IMR-90 (cell line): ENCODE results near the gene PRM3. TPM values are rescaled to one million over a fixed set of nuclear protein-coding genes. Genes with fewer than 3 reads are reported as not detected.

Experiments
- ATAC-seq: fragments of 200-7000 bp; cut with Tn5 transposase; 2 replicates; pipeline ENCODE4 v1.9.1; 2020; ENCODE audit warnings: low read depth, mild to moderate bottlenecking, moderate library complexity
- BruUV-seq: library from RNA; stranded (reverse); fragments of 400-500 nt; replicated peaks from 2 replicates; lab custom pipeline; 2021; lab: Mats Ljungman, UMichigan
- CTCF ChIA-PET: fragments of 300-600 bp; formaldehyde crosslinking; extraction: SDS; loops from one replicate; lab custom pipeline; 2021; ENCODE audit warnings: antibody characterized with exemption; lab: Yijun Ruan, JAX
- POLR2A ChIA-PET: fragments of 300-600 bp; sonication (Branson Sonifier 250); formaldehyde crosslinking; loops from one replicate; lab custom pipeline; 2022; ENCODE audit warnings: antibody characterized with exemption; ENCODE audit not compliant: unreplicated experiment; lab: Charles Lee
- DNase-seq: peaks from one replicate; pipeline ENCODE4 v3.0.0; 2013
- H2AFZ ChIP-seq: replicated peaks from 2 replicates; pipeline ENCODE3; 2013; ENCODE audit warnings: low read length, mild to moderate bottlenecking; ENCODE audit not compliant: poor library complexity
- H2AK5ac ChIP-seq: 2 replicates; pipeline ENCODE4 v1.6.1; 2013; ENCODE audit warnings: low read depth, low read length, inconsistent platforms
- H2AK9ac ChIP-seq: replicated peaks from 2 replicates; pipeline ENCODE3; 2013; ENCODE audit warnings: mild to moderate bottlenecking, low read depth, low read length, moderate library complexity; ENCODE audit not compliant: poor library complexity
- H2BK120ac ChIP-seq: 2 replicates; pipeline ENCODE4 v1.6.1; 2013; ENCODE audit warnings: low read depth, low read length, inconsistent platforms
- H2BK15ac ChIP-seq: 3 replicates; pipeline ENCODE4 v1.6.1; 2013; ENCODE audit warnings: low read depth, low read length, inconsistent platforms
- H2BK20ac ChIP-seq: 2 replicates; pipeline ENCODE4 v1.6.1; 2013; ENCODE audit warnings: low read depth, mild to moderate bottlenecking, inconsistent platforms, low read length, moderate library complexity
- H2BK5ac ChIP-seq: 2 replicates; pipeline ENCODE4 v1.6.1; 2013; ENCODE audit warnings: mild to moderate bottlenecking, low read depth, low read length, inconsistent platforms; ENCODE audit not compliant: poor library complexity, severe bottlenecking
- H3K14ac ChIP-seq: replicated peaks from 2 replicates; pipeline ENCODE4 v1.6.1; 2013; ENCODE audit warnings: low read depth, low read length, inconsistent platforms
- H3K18ac ChIP-seq: 2 replicates; pipeline ENCODE4 v1.6.1; 2013; ENCODE audit warnings: low read depth, low read length, control low read depth
- H3K23ac ChIP-seq: 2 replicates; pipeline ENCODE4 v1.6.1; 2013; ENCODE audit warnings: low read depth, low read length, inconsistent platforms
- H3K27ac ChIP-seq: 2 replicates; pipeline ENCODE4 v1.5.1; 2013; ENCODE audit warnings: mild to moderate bottlenecking, control low read depth, low read length; ENCODE audit not compliant: insufficient read depth
- H3K27me3 ChIP-seq: 2 replicates; pipeline ENCODE4 v1.6.1; 2013; ENCODE audit warnings: low read length; ENCODE audit not compliant: control insufficient read depth, insufficient read depth
- H3K36me3 ChIP-seq: 2 replicates; pipeline ENCODE4 v1.6.1; 2013; ENCODE audit warnings: low read length, mixed read lengths; ENCODE audit not compliant: control insufficient read depth, insufficient read depth
- H3K4ac ChIP-seq: 2 replicates; pipeline ENCODE4 v1.6.1; 2013; ENCODE audit warnings: low read depth, low read length, inconsistent platforms
- H3K4me1 ChIP-seq: 2 replicates; pipeline ENCODE4 v1.6.1; 2013; ENCODE audit warnings: low read length, mixed read lengths; ENCODE audit not compliant: control insufficient read depth, insufficient read depth
- H3K4me2 ChIP-seq: 2 replicates; pipeline ENCODE4 v1.6.1; 2013; ENCODE audit warnings: low read depth, mild to moderate bottlenecking, control low read depth, low read length, moderate library complexity
- H3K4me3 ChIP-seq: 2 replicates; pipeline ENCODE4 v1.5.1; 2013; ENCODE audit warnings: low read depth, mild to moderate bottlenecking, control low read depth, low read length, moderate library complexity; ENCODE audit not compliant: insufficient read depth
- H3K56ac ChIP-seq: 2 replicates; pipeline ENCODE4 v1.6.1; 2013; ENCODE audit warnings: low read length, inconsistent platforms; ENCODE audit not compliant: insufficient read depth; ENCODE audit errors: extremely low read depth
- H3K79me1 ChIP-seq, 2 experiments: 2 replicates each; pipeline ENCODE4 v1.6.1; 2013; ENCODE audit warnings: low read length in 2 of 2, inconsistent platforms in 1 of 2, low read depth in 1 of 2
- H3K9ac ChIP-seq: 2 replicates; pipeline ENCODE4 v1.6.1; 2013; ENCODE audit warnings: low read depth, low read length, control low read depth
- H3K9me1 ChIP-seq: 2 replicates; pipeline ENCODE4 v1.6.1; 2013; ENCODE audit warnings: low read length, inconsistent platforms; ENCODE audit not compliant: insufficient read depth
- H3K9me3 ChIP-seq: 2 replicates; pipeline ENCODE4 v1.6.1; 2013; ENCODE audit warnings: low read length; ENCODE audit not compliant: control insufficient read depth, insufficient read depth
- H4K20me1 ChIP-seq: 2 replicates; pipeline ENCODE4 v1.6.1; 2013; ENCODE audit warnings: low read length, inconsistent platforms; ENCODE audit not compliant: insufficient read depth
- H4K5ac ChIP-seq: 2 replicates; pipeline ENCODE4 v1.6.1; 2013; ENCODE audit warnings: mild to moderate bottlenecking, low read depth, low read length, control low read depth
- H4K8ac ChIP-seq, 2 experiments: 2 replicates each; pipeline ENCODE4 v1.6.1; 2013; ENCODE audit warnings: low read depth in 2 of 2, low read length in 2 of 2, control low read depth in 1 of 2, inconsistent platforms in 1 of 2
- H4K91ac ChIP-seq: 2 replicates; pipeline ENCODE4 v1.6.1; 2013; ENCODE audit warnings: low read depth, low read length, inconsistent platforms; ENCODE audit not compliant: insufficient read depth
- BHLHE40 ChIP-seq: fragments of 150-350 bp; IDR thresholded peaks from 2 replicates; pipeline ENCODE4 v1.6.1; 2016; ENCODE audit warnings: mild to moderate bottlenecking, low read depth, low read length
- CEBPB ChIP-seq: IDR thresholded peaks from 2 replicates; pipeline ENCODE4 v1.6.1; 2012; ENCODE audit warnings: low read depth, low read length, improper control_type of control experiment
- ELK1 ChIP-seq: fragments of 150-350 bp; IDR thresholded peaks from 2 replicates; pipeline ENCODE4 v1.6.1; 2016; ENCODE audit warnings: low read depth, mild to moderate bottlenecking, low read length, moderate library complexity, borderline replicate concordance
- POLR2A ChIP-seq: IDR thresholded peaks from 2 replicates; pipeline ENCODE4 v1.6.1; 2012; ENCODE audit warnings: mild to moderate bottlenecking, low read depth, low read length
- SMC3 ChIP-seq: fragments of 150-350 bp; IDR thresholded peaks from 2 replicates; pipeline ENCODE4 v1.6.1; 2016; ENCODE audit warnings: low read depth, mild to moderate bottlenecking, antibody characterized with exemption, low read length, moderate library complexity
- WGBS, 2 experiments: methylation state at CpG; one replicate each; pipeline versions ENCODE4 v1.1.5 to v1.1.7; 2013; ENCODE audit warnings: missing lambda C conversion rate in 2 of 2; ENCODE audit not compliant: insufficient read length in 1 of 2; ENCODE audit errors: extremely low coverage in 2 of 2; 5-methylcytosine and 5-hydroxymethylcytosine counted together
- dilution Hi-C: fragments of 300-500 bp; cut with HindIII; formaldehyde crosslinking; loops from one replicate; pipeline ENCODE4 v1.14.3; 2018; ENCODE audit warnings: low sequenced_read_pairs; ENCODE audit not compliant: unreplicated experiment
- in situ Hi-C: fragments of 300-500 bp; cut with MboI; formaldehyde crosslinking; loops from 3 replicates; pipeline ENCODE4 v1.14.3; 2019; ENCODE audit warnings: low sequenced_read_pairs, inconsistent platforms, mixed read lengths
- intact Hi-C: fragments of 100-400 bp; cut with micrococcal nuclease; formaldehyde crosslinking; loops from 2 replicates; pipeline ENCODE4 v1.10.0; 2022
- polyA plus RNA-seq, 3 experiments: library from polyadenylated mRNA; depleted of rRNA; stranded (reverse); fragments of >200 nt; gene quantifications; 2 replicates each; pipeline ENCODE4 v1.2.3, GENCODE V29; 2012; ENCODE audit warnings: low replicate concordance in 1 of 3
- total RNA-seq: library from RNA; depleted of rRNA; stranded (reverse); fragments of >200 nt; gene quantifications from 2 replicates; pipeline ENCODE4 v1.2.3, GENCODE V29; 2012

PRM3 gene
- total and polyA plus RNA-seq, 2 of the 4 experiments (the other 2 are of a cell fraction) = not detected

GRCh38 chr16:11310997-11311561 lies 37.6 kb upstream of the PRM3 start:
- Histone ChIP-seq H2BK15ac (peak overlapping the region; percentile 60; the same call in 2 of the 3 replicates), H3K4me3 (no peak overlapping the region), H2AK5ac (peak overlapping the region; percentile 48; the same call in 1 of the 2 replicates), H3K4me1 (peaks cover 24% of the 10 kb centered on the region), H4K91ac (peak overlapping the region; percentile 52), H3K9me3 (no peaks in the 10 kb centered on the region), H2BK5ac (no peak overlapping the region), H3K36me3 (no peaks in the 10 kb centered on the region), H3K9me1 (peaks cover 18% of the 10 kb centered on the region), H3K4ac (peak overlapping the region; percentile 84), H3K23ac (no peak overlapping the region), H2BK20ac (peak overlapping the region; percentile 59; the same call in 1 of the 2 replicates), H3K27ac (no peak overlapping the region), H3K56ac (no peak overlapping the region), H3K79me1 (peaks cover 0 to 5% of the 10 kb centered on the region in 2 experiments; a peak in 2 of 4 replicates), H3K18ac (peak overlapping the region; percentile 5; the same call in 1 of the 2 replicates), H2BK120ac (peak overlapping the region; percentile 75), H4K5ac (peak overlapping the region; percentile 5; the same call in 1 of the 2 replicates), H3K27me3 (no peaks in the 10 kb centered on the region), H3K4me2 (no peak overlapping the region), H3K14ac (0 out of 2 replicates have a peak overlapping the region, but pooled peaks have one; percentile 74), H4K8ac (peak overlapping the region in 1 of 2 experiments; percentile 51; a peak in 1 of 4 replicates), H4K20me1 (no peaks in the 10 kb centered on the region), H2AFZ (no peak overlapping the region), H3K9ac (no peak overlapping the region), H2AK9ac (peak overlapping the region; percentile 30)
- ChIA-PET CTCF (interaction anchor here (0.7 kb wide), 1 partner anchor 27 kb away, joined by 3 read pairs; no protein-coding TSS in a partner anchor), POLR2A (interaction anchor here (1.2 kb wide), 1 partner anchor 55 kb away, joined by 4 read pairs; the partner anchor contains the start of gene SOCS1)
- intact Hi-C loops = no loop called here
- TF ChIP-seq ELK1 (no peak), BHLHE40 (no peak), CEBPB (no peak), SMC3 (no peak), POLR2A (no peak)
- in situ Hi-C loops = no loop called here
- dilution Hi-C loops = no loop called here
- ATAC-seq (no peak), DNase-seq (no peak)
- BruUV-seq = no TSS peak
- no CpG with 5 or more reads among the region's 10 CpGs for WGBS, 2 experiments
